GM19035 (cell line): ENCODE results near the gene PAPSS1.
A peak's percentile ranks its signal among the peaks of the same experiment; 100 is the strongest.
"Not testable (repeated sequence)": the region's sequence is repeated elsewhere in the genome, so short reads cannot be mapped to it uniquely, and the experiment has no call there.

Experiments
- ATAC-seq: cut with Tn5 transposase; IDR thresholded peaks from one replicate; pipeline ENCODE4 v1.9.1; 2021; ENCODE audit not compliant: unreplicated experiment

Gene PAPSS1

DNA sequence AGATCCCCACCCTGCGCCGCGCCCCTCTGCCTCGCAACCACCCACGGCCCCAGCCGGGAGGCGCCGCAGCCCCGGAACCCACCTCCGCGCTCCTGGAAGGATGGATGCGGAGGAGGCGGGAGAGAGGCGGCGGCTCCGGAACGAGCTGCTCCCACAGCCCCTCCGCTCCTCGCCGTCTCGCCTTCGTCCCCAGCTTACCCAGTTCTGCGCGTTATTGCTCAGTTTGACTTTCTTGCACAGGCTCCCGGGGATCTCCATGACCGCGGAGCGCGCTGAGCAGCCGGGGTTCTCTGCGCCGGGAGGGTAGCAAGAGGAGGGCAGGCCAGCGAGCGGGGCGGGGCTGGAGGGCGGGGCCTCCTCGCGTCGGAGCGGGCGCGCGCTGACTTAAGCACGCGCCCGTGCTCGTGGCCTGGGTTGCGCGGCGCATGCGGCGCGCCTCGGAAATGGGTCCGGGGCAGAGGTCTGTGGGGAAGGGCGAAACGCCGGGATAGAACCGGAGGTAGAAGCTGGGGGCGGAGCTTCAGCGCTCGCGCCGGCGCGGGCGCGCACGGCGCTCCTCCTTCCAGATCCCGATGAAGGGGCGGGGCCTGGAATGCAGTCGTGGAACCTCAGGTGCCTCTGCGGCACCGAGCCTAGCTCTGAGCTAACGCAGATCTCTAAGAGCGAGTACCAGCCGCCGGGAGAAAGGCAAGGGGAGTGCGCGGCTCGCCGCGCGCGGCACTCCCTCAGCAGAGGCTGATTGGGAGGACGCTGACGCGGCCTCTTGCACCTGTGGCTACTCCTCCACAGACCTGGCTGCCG, at the start of gene PAPSS1:
Gene PAPSS1 (minus strand): TSS at position 313 of the 801 bp plus-strand sequence. CDS start 55 bp downstream, at position 258.
- ATAC-seq = peak; percentile 87

DNA sequence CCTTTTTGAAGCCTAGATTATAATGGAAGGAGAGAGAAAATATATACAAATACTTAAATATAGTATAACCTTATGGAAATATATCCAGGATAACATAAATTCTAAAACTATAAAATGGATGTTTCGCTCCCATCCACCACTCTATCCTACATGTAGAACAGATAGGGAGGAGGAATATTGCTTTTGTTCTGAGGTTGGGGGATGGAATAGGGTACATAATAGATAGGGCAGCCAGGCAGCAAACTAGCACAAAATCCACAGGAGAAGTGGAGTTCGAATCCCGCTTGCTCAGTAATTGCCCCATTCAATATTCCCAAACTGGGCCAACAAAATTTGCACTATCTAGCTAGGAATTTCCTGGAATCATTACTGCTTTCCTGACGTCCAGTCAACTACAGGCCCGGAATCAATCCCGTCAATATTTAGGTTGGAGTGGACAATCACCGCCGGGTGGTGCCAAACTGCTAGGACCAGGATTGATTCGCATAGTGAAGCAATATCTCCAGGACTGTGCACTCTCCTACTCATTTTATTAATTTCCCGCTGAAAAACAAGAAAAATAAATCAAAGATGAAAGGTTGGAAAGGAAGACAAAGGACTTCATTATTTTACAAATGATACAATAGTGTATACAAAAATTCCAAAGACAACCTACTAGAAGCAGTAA, 40.4 kb upstream of the PAPSS1 start:
- no peak for ATAC-seq

DNA sequence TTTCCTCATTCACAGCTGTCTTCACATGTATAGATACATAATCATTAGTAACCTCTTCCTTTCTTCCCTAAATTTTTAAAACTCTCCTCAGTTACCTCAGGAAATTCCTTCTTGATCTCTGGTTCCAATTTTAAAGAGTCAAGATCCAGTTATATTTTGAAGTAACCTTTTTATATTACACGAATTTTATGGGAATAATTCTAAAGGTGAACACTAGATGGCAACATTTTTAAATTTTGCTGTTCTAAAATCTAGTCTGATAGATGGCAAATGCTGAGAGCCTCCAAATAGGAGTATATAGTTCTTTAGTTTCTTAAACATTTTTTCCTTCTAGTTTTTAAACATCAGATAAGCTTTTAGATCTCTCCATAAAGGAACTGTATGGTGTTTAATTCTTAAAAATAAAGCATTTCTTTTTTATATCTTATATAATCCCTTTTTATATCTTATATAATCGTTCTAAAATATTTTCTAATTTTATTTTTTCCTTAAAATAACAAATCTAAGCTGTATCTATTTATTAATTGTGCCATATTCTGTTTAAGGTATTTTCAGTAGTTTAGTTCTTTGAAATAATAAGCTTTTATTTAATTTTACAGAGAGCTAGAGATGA, 37.9 kb upstream of the PAPSS1 start:
- ATAC-seq = peak; percentile 60

GRCh38 chr4:107757283-107757682, 37.2 kb upstream of the PAPSS1 start:
- ATAC-seq = no peak

GRCh38 chr4:107755841-107756356, 35.9 kb upstream of the PAPSS1 start:
- no peak for ATAC-seq

- ATAC-seq = no peak
These were observed 31.6 kb upstream of the PAPSS1 start for GRCh38 chr4:107751670-107752069.

DNA sequence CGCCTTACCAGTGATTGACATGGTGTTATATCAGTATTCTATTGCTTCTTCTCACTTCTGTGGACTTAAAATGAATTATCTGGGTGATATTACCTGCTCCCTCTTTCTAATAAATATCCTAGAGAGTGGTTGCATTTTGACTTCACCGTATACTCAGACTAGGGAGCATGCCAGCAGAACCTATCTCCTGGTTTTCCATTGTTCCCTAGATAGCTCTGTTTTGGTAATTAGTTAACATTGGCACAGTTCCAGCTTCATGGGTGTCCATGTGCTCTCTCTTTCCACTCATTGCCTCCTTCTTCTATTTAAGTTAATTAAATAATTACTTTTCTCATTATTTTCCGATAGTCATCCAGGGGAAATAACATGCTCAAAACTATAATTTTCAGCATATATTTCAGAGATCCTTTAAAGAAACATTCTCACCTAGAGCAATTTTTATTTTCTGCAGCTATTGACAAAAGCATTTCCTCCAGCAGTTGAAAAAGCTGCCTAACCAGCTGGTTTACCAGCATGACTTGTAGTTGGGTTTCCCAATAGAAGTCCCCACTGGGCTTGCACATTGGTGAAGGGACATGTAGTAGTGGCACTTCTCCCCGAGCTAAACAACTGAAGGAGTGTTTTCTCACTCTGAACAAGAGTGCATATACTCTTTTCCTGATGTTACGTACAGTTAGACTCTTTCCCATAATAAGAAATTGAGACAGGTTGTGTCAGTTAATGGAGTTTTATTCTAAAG, 27.9 kb upstream of the PAPSS1 start:
- no peak for ATAC-seq

- ATAC-seq = no peak
These were observed 26.1 kb upstream of the PAPSS1 start for GRCh38 chr4:107746161-107746560.

- ATAC-seq = no peak
These were observed 24.5 kb upstream of the PAPSS1 start for GRCh38 chr4:107744532-107744931.

GRCh38 chr4:107743532-107743931, 23.5 kb upstream of the PAPSS1 start:
- no peak for ATAC-seq

DNA sequence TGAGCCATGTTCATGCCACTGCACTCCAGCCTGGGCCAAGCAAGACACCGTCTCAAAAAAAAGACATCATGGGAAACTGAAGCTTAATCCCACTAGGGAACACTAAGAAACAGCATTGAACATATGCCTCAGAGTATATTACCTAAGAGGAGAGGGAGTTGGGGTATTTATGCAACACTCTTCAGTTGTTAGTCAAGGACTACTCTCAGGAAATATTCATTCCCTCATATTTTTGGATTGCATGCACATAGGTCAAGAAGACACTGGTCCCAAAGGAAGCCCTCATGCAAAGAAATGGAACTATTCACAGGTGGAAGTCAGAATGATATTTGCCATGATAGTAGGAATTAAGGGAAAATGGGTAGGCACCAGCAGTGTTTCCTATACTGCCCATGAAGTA, 22.8 kb upstream of the PAPSS1 start:
- no peak for ATAC-seq

GRCh38 chr4:107742196-107742595, 22.2 kb upstream of the PAPSS1 start:
- ATAC-seq = no peak

- ATAC-seq = no peak
These were observed 21.1 kb upstream of the PAPSS1 start for GRCh38 chr4:107740950-107741701.

DNA sequence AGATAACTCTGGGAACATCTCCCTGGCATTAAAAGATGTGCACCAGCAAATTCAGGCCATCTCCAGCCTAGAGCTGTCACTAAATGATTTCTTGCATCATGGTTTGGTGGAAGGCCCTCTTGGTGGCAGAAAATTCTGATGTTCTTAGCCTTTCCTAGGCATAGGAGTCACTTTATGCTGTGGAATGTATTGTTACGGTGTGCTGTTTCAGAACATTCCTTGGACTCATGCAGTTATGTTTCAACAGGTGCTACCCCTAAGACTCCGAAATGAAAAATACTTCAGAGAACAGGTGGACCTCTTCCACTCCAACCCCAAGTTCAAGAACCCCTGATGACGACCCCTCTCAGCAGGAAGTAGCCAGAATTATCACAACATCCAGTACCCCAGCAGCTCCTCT, 20.3 kb upstream of the PAPSS1 start:
- ATAC-seq = no peak

DNA sequence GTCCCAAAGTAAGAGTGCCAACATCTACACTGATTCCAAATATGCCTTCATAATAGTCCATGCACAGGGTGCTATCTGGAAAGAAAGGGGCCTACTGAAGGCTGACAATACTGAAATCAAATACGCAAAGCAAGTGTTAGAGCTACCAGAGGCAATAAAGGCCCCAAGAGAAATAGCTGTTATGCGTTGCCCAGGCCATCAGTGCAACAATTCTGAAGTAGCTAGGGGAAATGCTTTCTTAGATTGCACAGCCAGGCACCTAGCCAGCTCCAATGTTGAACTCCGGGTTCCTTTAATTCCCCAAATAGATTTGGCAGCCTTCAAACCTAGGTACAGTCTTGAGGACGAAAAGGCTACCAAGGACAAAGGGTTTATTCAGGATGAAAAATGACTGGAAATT, 17.4 kb upstream of the PAPSS1 start:
- no peak for ATAC-seq

DNA sequence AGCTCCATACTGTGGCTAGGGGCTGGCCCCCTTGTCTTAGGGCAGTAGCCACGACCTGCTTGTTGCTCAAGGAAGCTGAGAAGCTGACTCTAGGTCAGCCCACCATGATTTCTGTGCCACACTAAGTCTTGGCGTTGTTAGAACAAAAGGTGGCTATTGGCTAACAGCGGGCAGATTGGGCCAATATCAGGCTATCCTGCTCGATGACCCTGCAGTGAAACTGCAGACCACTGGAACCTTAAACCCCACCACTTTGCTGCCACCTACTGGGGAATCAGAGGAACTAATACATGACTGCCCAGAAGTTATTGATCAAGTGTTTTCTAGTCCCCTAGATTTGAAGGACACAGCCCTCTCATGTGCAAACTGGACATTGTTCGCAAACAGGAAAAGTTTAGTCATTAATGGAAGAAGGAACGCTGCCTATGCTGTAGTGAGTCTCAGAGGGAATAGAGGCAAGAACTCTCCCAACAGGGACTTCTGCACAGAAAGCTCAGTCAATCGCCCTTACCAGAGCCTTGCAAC, 17.0 kb upstream of the PAPSS1 start:
- peak; percentile 60 for ATAC-seq

GRCh38 chr4:107736037-107736436, 16.0 kb upstream of the PAPSS1 start:
- peak; percentile 81 for ATAC-seq

DNA sequence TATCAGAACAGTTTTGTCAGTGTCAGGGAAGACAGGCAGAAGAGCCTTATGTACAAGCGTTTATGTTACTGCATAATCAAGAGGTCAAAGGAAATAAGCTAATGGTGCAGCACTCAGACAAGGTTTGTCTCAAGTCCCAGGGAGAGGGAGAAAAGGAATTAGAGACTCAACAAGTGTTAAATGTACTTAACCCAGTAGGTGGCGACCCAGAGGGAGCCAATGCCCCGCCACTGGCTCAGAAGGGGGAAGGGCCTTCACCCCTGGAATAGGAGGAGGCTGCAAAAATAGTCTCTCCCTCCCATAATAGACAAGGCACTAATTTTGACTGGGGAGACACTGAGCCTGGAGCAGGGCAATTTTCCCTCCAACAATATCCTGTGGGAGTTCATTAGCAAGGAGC, 14.1 kb upstream of the PAPSS1 start:
- no peak for ATAC-seq

- no peak for ATAC-seq
These were observed 13.4 kb upstream of the PAPSS1 start for GRCh38 chr4:107733431-107733925.

- ATAC-seq = not testable (repeated sequence)
These were observed 9.0 kb upstream of the PAPSS1 start for GRCh38 chr4:107729050-107729449.
